A549 treated with dexamethasone at 1 μM for 4 hours (cell line): ENCODE data around the gene KLF4. TPM values are rescaled to one million over a fixed set of nuclear protein-coding genes. Genes with fewer than 3 reads are reported as not detected.

Experiments
- total RNA-seq: library from RNA; stranded (reverse); fragments of 200-300 nt; extraction: Qiagen RNA extraction; gene quantifications from 5 replicates; pipeline ENCODE4 v1.2.3, GENCODE V29; 2022

Gene KLF4
- 33.8 to 39.6 TPM (median 38.3 TPM) in 5 replicates for total RNA-seq

DNA sequence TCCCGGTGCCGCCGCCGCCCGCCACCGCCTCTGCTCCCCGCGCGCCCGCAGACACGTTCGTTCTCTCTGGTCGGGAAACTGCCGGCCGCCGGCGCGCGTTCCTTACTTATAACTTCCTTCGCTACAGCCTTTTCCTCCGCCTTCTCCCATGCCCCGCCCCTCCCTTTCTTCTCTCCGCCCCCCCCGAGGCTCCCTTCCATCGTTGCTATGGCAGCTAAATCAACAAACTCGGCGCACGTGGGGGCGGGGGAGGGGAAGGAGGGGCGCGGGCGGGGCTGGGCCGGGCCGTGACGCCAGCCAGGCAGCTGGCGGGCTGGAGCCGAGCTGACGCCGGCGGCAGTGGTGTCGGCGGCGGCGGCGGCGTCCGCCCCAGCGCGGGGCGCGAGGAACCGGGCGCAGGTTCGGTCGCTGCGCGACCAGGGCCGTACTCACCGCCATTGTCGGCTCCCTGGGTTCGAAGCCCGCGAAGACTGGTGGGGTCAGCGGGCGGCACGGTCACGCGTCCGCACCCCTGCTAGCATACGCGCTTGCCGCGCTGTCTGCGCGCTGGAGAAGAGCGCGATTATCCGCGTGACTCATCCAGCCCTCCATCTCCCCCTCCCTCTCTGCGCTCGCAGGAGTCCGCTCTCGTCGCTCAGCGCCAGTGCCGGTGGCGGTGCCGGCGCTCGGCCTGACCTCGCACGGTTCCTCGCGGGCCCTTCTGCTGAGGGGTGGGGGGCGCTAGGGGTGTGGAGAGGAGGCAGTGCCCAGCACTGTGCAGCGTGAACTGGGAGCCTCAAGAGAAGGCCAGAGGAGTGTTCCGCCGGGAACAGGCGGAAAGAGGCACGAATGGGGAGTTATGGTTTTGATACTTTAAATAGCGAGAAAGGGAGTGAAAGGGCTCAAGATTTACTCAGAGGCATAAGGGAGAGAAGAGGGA is at the start of gene KLF4:
TSS of gene KLF4 (minus strand) at position 83 of the 919 bp plus-strand sequence. CDS start 597 bp downstream, outside the sequence.

Other genes starting within 250 kb of the KLF4 start
- gene RAD23B, start 206.5 kb downstream of the KLF4 start, total RNA-seq, result 87.4 to 136 TPM (median 129 TPM) in 5 replicates